Caco-2 (cell line): ENCODE measurements around the gene ARSB. TPM values are rescaled to one million over a fixed set of nuclear protein-coding genes. Genes with fewer than 3 reads are reported as not detected.

Experiments used
- BruUV-seq: library from RNA; stranded (reverse); fragments of 400-500 nt; replicated peaks from 2 replicates; lab custom pipeline; 2021; lab: Mats Ljungman, UMichigan
- CTCF ChIA-PET: fragments of 300-600 bp; sonication (Branson Sonifier 250); formaldehyde crosslinking; loops from one replicate; lab custom pipeline; 2022; ENCODE audit warnings: antibody characterized with exemption; lab: Charles Lee
- POLR2A ChIA-PET: fragments of 300-600 bp; sonication (Branson Sonifier 250); formaldehyde crosslinking; loops from one replicate; lab custom pipeline; 2022; ENCODE audit warnings: antibody characterized with exemption; lab: Charles Lee
- DNase-seq, 2 experiments: peaks; one replicate each; pipeline versions ENCODE4 v3.0.0 to v3.0.0-alpha.2; 2020 to 2022
- H3K27me3 ChIP-seq: replicated peaks from 2 replicates; pipeline ENCODE4 v1.6.0; 2011; ENCODE audit warnings: low read length; ENCODE audit not compliant: control insufficient read depth, insufficient read depth
- H3K36me3 ChIP-seq: 2 replicates; pipeline ENCODE4 v1.5.1; 2011; ENCODE audit warnings: low read length; ENCODE audit not compliant: control insufficient read depth, insufficient read depth
- H3K4me1 ChIP-seq: fragments of 250-450 bp; sonication (Bioruptor Pico); 2 replicates; pipeline ENCODE4 v1.5.1; 2020; ENCODE audit warnings: mild to moderate bottlenecking
- H3K4me3 ChIP-seq: 2 replicates; pipeline ENCODE4 v1.5.1; 2011; ENCODE audit warnings: low read depth, mild to moderate bottlenecking, control low read depth, low read length
- H3K9me3 ChIP-seq: fragments of 250-450 bp; sonication (Bioruptor Pico); 2 replicates; pipeline ENCODE4 v1.5.1; 2020; ENCODE audit warnings: mild to moderate bottlenecking, moderate library complexity
- H3K27ac Mint-ChIP-seq: one replicate; pipeline ENCODE4 v1.8.0; 2022; ENCODE audit warnings: mixed read lengths; ENCODE audit not compliant: unreplicated experiment
- H3K27me3 Mint-ChIP-seq: one replicate; pipeline ENCODE4 v1.8.0; 2022; ENCODE audit warnings: mixed read lengths; ENCODE audit not compliant: insufficient read depth, unreplicated experiment
- H3K36me3 Mint-ChIP-seq: one replicate; pipeline ENCODE4 v1.8.0; 2022; ENCODE audit warnings: mild to moderate bottlenecking, mixed read lengths; ENCODE audit not compliant: insufficient read depth, unreplicated experiment
- H3K4me1 Mint-ChIP-seq: one replicate; pipeline ENCODE4 v1.8.0; 2022; ENCODE audit warnings: low read depth, mixed read lengths; ENCODE audit not compliant: unreplicated experiment
- H3K4me3 Mint-ChIP-seq: one replicate; pipeline ENCODE4 v1.8.0; 2022; ENCODE audit warnings: mild to moderate bottlenecking, moderate library complexity, mixed read lengths; ENCODE audit not compliant: unreplicated experiment
- H3K9me3 Mint-ChIP-seq: one replicate; pipeline ENCODE4 v1.8.0; 2022; ENCODE audit warnings: mixed read lengths; ENCODE audit not compliant: unreplicated experiment
- CTCF ChIP-seq, 2 experiments: fragments of 200-600 bp in 1 of 2; IDR thresholded peaks; 1 replicate in 1 of 2; 2 replicates in 1 of 2; pipeline versions ENCODE4 v1.5.1 to v1.8.0; 2011 to 2022; ENCODE audit warnings: antibody characterized with exemption in 1 of 2, control low read depth in 1 of 2, inconsistent platforms in 1 of 2, low read depth in 1 of 2, low read length in 1 of 2, mild to moderate bottlenecking in 1 of 2, moderate library complexity in 1 of 2; ENCODE audit not compliant: insufficient read depth in 1 of 2, severe bottlenecking in 1 of 2, unreplicated experiment in 1 of 2
- intact Hi-C: fragments of 100-400 bp; cut with micrococcal nuclease; formaldehyde crosslinking; loops from one replicate; pipeline ENCODE4 v1.10.0; 2022; ENCODE audit not compliant: unreplicated experiment
- total RNA-seq: library from RNA; stranded (reverse); gene quantifications from 2 replicates; pipeline ENCODE4 v1.2.3, GENCODE V29; 2022

Gene ARSB
- total RNA-seq, 1 experiment from 2014 or later: 17.4 TPM

- no TSS peak for BruUV-seq
- POLR2A ChIA-PET: no interaction called here
- H3K4me1 ChIP-seq: peaks cover 27% of the 10 kb centered on the region
These were observed 5.9 kb downstream of the ARSB start for GRCh38 chr5:78979117-78979742.

GRCh38 chr5:78975035-78975434 is 10.1 kb downstream of the ARSB start:
- TF ChIP-seq CTCF (IDR thresholded peaks at IDR 0.05; ENCODE audit: insufficient read depth in 1 of 2, low read depth in 1 of 2, low read length in 1 of 2, severe bottlenecking in 1 of 2, unreplicated experiment in 1 of 2): no peak
- H3K27me3 Mint-ChIP-seq: no peaks in the 10 kb centered on the region
- peaks cover 27% of the 10 kb centered on the region for H3K4me1 Mint-ChIP-seq
- BruUV-seq: no TSS peak
- POLR2A ChIA-PET: no interaction called here
- no peak overlapping the region for H3K4me3 Mint-ChIP-seq
- CTCF ChIA-PET: interaction anchor here (1.0 kb wide), 2 partner anchors 9 to 75 kb away, joined by 4 to 5 read pairs; no protein-coding TSS in a partner anchor
- no peaks in the 10 kb centered on the region for H3K9me3 Mint-ChIP-seq
- H3K27me3 ChIP-seq: no peaks in the 10 kb centered on the region
- no peaks in the 10 kb centered on the region for H3K9me3 ChIP-seq
- peak overlapping the region; percentile 75 for H3K27ac Mint-ChIP-seq
- intact Hi-C loops: no loop called here
- H3K36me3 ChIP-seq: no peaks in the 10 kb centered on the region
- no peak overlapping the region for H3K4me3 ChIP-seq
- no peaks in the 10 kb centered on the region for H3K36me3 Mint-ChIP-seq
- peaks cover 22% of the 10 kb centered on the region for H3K4me1 ChIP-seq
- DNase-seq: no peak

More at GRCh38 chr5:78979117-78979742, 5.9 kb downstream of the ARSB start:
- Mint-ChIP-seq H3K36me3 (no peaks in the 10 kb centered on the region), H3K4me3 (no peak overlapping the region), H3K27ac (no peak overlapping the region), H3K9me3 (no peaks in the 10 kb centered on the region), H3K4me1 (peaks cover 24% of the 10 kb centered on the region), H3K27me3 (no peaks in the 10 kb centered on the region)
- intact Hi-C loops: no loop called here
- no peak for TF ChIP-seq CTCF (IDR thresholded peaks at IDR 0.05; ENCODE audit: insufficient read depth in 1 of 2, low read depth in 1 of 2, low read length in 1 of 2, severe bottlenecking in 1 of 2, unreplicated experiment in 1 of 2)
- no peak for DNase-seq
- H3K27me3 ChIP-seq: no peaks in the 10 kb centered on the region
- no peaks in the 10 kb centered on the region for H3K36me3 ChIP-seq
- CTCF ChIA-PET: no interaction called here
- H3K4me3 ChIP-seq: no peak overlapping the region
- H3K9me3 ChIP-seq: no peaks in the 10 kb centered on the region

GRCh38 chr5:78974601-78975000 is 10.5 kb downstream of the ARSB start:
- ChIA-PET POLR2A (no interaction called here), CTCF (interaction anchor here (1.0 kb wide), 2 partner anchors 10 to 75 kb away, joined by 4 to 5 read pairs; no protein-coding TSS in a partner anchor)
- no peaks in the 10 kb centered on the region for H3K27me3 Mint-ChIP-seq
- Histone ChIP-seq H3K4me3 (no peak overlapping the region), H3K4me1 (peaks cover 22% of the 10 kb centered on the region), H3K36me3 (no peaks in the 10 kb centered on the region), H3K9me3 (no peaks in the 10 kb centered on the region), H3K27me3 (no peaks in the 10 kb centered on the region)
- H3K4me1 Mint-ChIP-seq: peaks cover 27% of the 10 kb centered on the region
- DNase-seq: no peak
- intact Hi-C loops: no loop called here
- H3K27ac Mint-ChIP-seq: peak overlapping the region; percentile 75
- no TSS peak for BruUV-seq
- peak overlapping the region; percentile 28 for H3K4me3 Mint-ChIP-seq
- no peaks in the 10 kb centered on the region for H3K9me3 Mint-ChIP-seq
- no peak for TF ChIP-seq CTCF (IDR thresholded peaks at IDR 0.05; ENCODE audit: insufficient read depth in 1 of 2, low read depth in 1 of 2, low read length in 1 of 2, severe bottlenecking in 1 of 2, unreplicated experiment in 1 of 2)
- no peaks in the 10 kb centered on the region for H3K36me3 Mint-ChIP-seq
